Trophoblast cell (in vitro differentiated cells and primary cell): ENCODE measurements around the gene TOMM20.
A peak's percentile ranks its signal among the peaks of the same experiment; 100 is the strongest.
"Not testable (repeated sequence)": the region's sequence is repeated elsewhere in the genome, so short reads cannot be mapped to it uniquely, and the experiment has no call there.

Experiments
- DNase-seq, 2 donors: peaks; one replicate each; pipeline ENCODE4 v3.0.0-alpha.2; 2016
- H2AFZ ChIP-seq: 2 replicates; pipeline ENCODE4 v1.6.1; 2013; ENCODE audit warnings: low read length, moderate library complexity, mild to moderate bottlenecking; ENCODE audit not compliant: insufficient read depth, poor library complexity
- H2AK5ac ChIP-seq: 2 replicates; pipeline ENCODE4 v1.6.1; 2013; ENCODE audit warnings: mild to moderate bottlenecking, low read length
- H2BK120ac ChIP-seq: 2 replicates; pipeline ENCODE4 v1.6.1; 2013; ENCODE audit warnings: low read length, mild to moderate bottlenecking, moderate library complexity; ENCODE audit not compliant: insufficient read depth, poor library complexity
- H2BK12ac ChIP-seq: 2 replicates; pipeline ENCODE4 v1.6.1; 2013; ENCODE audit warnings: mild to moderate bottlenecking, low read length, moderate library complexity
- H2BK5ac ChIP-seq: 2 replicates; pipeline ENCODE4 v1.6.1; 2013; ENCODE audit warnings: low read length, low read depth, moderate library complexity, mild to moderate bottlenecking; ENCODE audit not compliant: poor library complexity
- H3K14ac ChIP-seq: 2 replicates; pipeline ENCODE4 v1.6.1; 2013; ENCODE audit warnings: mild to moderate bottlenecking, low read length
- H3K18ac ChIP-seq: 2 replicates; pipeline ENCODE4 v1.6.1; 2013; ENCODE audit warnings: mild to moderate bottlenecking, low read length
- H3K23ac ChIP-seq: 2 replicates; pipeline ENCODE4 v1.6.1; 2013; ENCODE audit warnings: low read length
- H3K27ac ChIP-seq: 2 replicates; pipeline ENCODE4 v1.5.1; 2013; ENCODE audit warnings: low read depth, mild to moderate bottlenecking, inconsistent platforms, low read length, moderate library complexity
- H3K27me3 ChIP-seq: 2 replicates; pipeline ENCODE4 v1.6.1; 2013; ENCODE audit warnings: inconsistent platforms, mild to moderate bottlenecking, low read length, moderate library complexity; ENCODE audit not compliant: insufficient read depth
- H3K36me3 ChIP-seq, 2 experiments: 1 replicate in 1 of 2; 2 replicates in 1 of 2; pipeline ENCODE4 v1.6.1; 2013; ENCODE audit warnings: low read length in 2 of 2, mild to moderate bottlenecking in 2 of 2, moderate library complexity in 1 of 2; ENCODE audit not compliant: insufficient read depth in 2 of 2, control insufficient read depth in 1 of 2
- H3K4ac ChIP-seq: 2 replicates; pipeline ENCODE4 v1.6.1; 2013; ENCODE audit warnings: low read depth, mild to moderate bottlenecking, low read length, moderate library complexity
- H3K4me1 ChIP-seq, 2 experiments: 1 replicate in 1 of 2; 2 replicates in 1 of 2; pipeline ENCODE4 v1.6.1; 2013; ENCODE audit warnings: low read length in 2 of 2, mild to moderate bottlenecking in 2 of 2, moderate library complexity in 1 of 2; ENCODE audit not compliant: insufficient read depth in 2 of 2, control insufficient read depth in 1 of 2
- H3K4me2 ChIP-seq: 2 replicates; pipeline ENCODE4 v1.6.1; 2013; ENCODE audit warnings: inconsistent platforms, mild to moderate bottlenecking, low read length, moderate library complexity
- H3K4me3 ChIP-seq: 2 replicates; pipeline ENCODE4 v1.5.1; 2013; ENCODE audit warnings: mild to moderate bottlenecking, low read depth, low read length, inconsistent platforms
- H3K79me1 ChIP-seq: one replicate; pipeline ENCODE4 v1.6.1; 2013; ENCODE audit warnings: low read length
- H3K79me2 ChIP-seq: 2 replicates; pipeline ENCODE4 v1.6.1; 2013; ENCODE audit warnings: low read length, mild to moderate bottlenecking; ENCODE audit not compliant: control insufficient read depth, insufficient read depth, poor library complexity
- H3K9ac ChIP-seq: 2 replicates; pipeline ENCODE4 v1.6.1; 2013; ENCODE audit warnings: mild to moderate bottlenecking, low read length
- H3K9me3 ChIP-seq: 2 replicates; pipeline ENCODE4 v1.6.1; 2013; ENCODE audit warnings: low read depth, mild to moderate bottlenecking, control low read depth, inconsistent platforms, low read length; ENCODE audit not compliant: insufficient read depth
- H4K12ac ChIP-seq: 2 replicates; pipeline ENCODE4 v1.6.1; 2013; ENCODE audit warnings: low read depth, mild to moderate bottlenecking, low read length, moderate library complexity
- H4K8ac ChIP-seq: 2 replicates; pipeline ENCODE4 v1.6.1; 2013; ENCODE audit warnings: low read depth, mild to moderate bottlenecking, low read length, moderate library complexity
- H4K91ac ChIP-seq: one replicate; pipeline ENCODE4 v1.6.1; 2013; ENCODE audit warnings: low read depth, mild to moderate bottlenecking, low read length, moderate library complexity
- WGBS: extraction: QIAGEN DNeasy Blood & Tissue Kit; methylation state at CpG from one replicate; pipeline ENCODE4 v1.1.7; 2013; ENCODE audit warnings: missing lambda C conversion rate; ENCODE audit not compliant: insufficient read length, insufficient coverage; ENCODE audit errors: extremely low coverage; 5-methylcytosine and 5-hydroxymethylcytosine counted together

Gene TOMM20

GRCh38 chr1:235091319-235092044, 37.2 kb downstream of the TOMM20 start:
- Histone ChIP-seq H3K27ac (peak overlapping the region; percentile 70), H2AK5ac (peak overlapping the region; percentile 5), H3K4me1 (peaks cover 13 to 14% of the 10 kb centered on the region in 2 experiments), H3K4me2 (peak overlapping the region; percentile 34), H2BK120ac (peak overlapping the region; percentile 70), H2BK5ac (peak overlapping the region; percentile 32), H3K14ac (peak overlapping the region; percentile 8), H4K8ac (peak overlapping the region; percentile 3), H2BK12ac (peak overlapping the region; percentile 4), H3K79me1 (peaks cover 13% of the 10 kb centered on the region), H4K91ac (peak overlapping the region; percentile 38)
- H3K9me3 ChIP-seq, H2AFZ ChIP-seq, H3K27me3 ChIP-seq, H3K36me3 ChIP-seq, H3K79me2 ChIP-seq, H3K23ac ChIP-seq, H3K9ac ChIP-seq, H3K4me3 ChIP-seq, H3K18ac ChIP-seq, H3K4ac ChIP-seq, H4K12ac ChIP-seq: not testable (repeated sequence)
- peak; percentile 53 to 76 for DNase-seq
- WGBS = no CpG with 5 or more reads among the region's 20 CpGs

GRCh38 chr1:235090406-235091069, 38.1 kb downstream of the TOMM20 start:
- peak overlapping the region; percentile 70 for H2BK120ac ChIP-seq
- no peaks in the 10 kb centered on the region for H3K27me3 ChIP-seq
- H3K18ac ChIP-seq = peak overlapping the region; percentile 49
- no peaks in the 10 kb centered on the region for H3K79me2 ChIP-seq
- WGBS = no CpG with 5 or more reads among the region's 20 CpGs
- H3K4ac ChIP-seq = no peak overlapping the region
- H3K9ac ChIP-seq = no peak overlapping the region
- H2BK12ac ChIP-seq = peak overlapping the region; percentile 14
- H3K4me1 ChIP-seq = peaks cover 13 to 14% of the 10 kb centered on the region in 2 experiments
- peak overlapping the region; percentile 34 for H3K4me2 ChIP-seq
- H3K9me3 ChIP-seq = no peaks in the 10 kb centered on the region
- no peak overlapping the region for H3K4me3 ChIP-seq
- peak overlapping the region; percentile 8 for H3K14ac ChIP-seq
- H4K91ac ChIP-seq = peak overlapping the region; percentile 38
- peaks cover 13% of the 10 kb centered on the region for H3K79me1 ChIP-seq
- no peak overlapping the region for H4K8ac ChIP-seq
- H2BK5ac ChIP-seq = peak overlapping the region; percentile 32
- no peaks in the 10 kb centered on the region for H3K36me3 ChIP-seq
- peak; percentile 48 to 83 for DNase-seq
- no peak overlapping the region for H2AFZ ChIP-seq
- H3K23ac ChIP-seq = no peak overlapping the region
- H3K27ac ChIP-seq = peak overlapping the region; percentile 70
- H2AK5ac ChIP-seq = no peak overlapping the region
- H4K12ac ChIP-seq = no peak overlapping the region

- H3K18ac ChIP-seq = no peak overlapping the region
- H3K79me2 ChIP-seq = no peaks in the 10 kb centered on the region
- H2BK120ac ChIP-seq = peak overlapping the region; percentile 23
- no peak overlapping the region for H4K8ac ChIP-seq
- H3K4me1 ChIP-seq = peaks cover 13 to 16% of the 10 kb centered on the region in 2 experiments
- WGBS = no CpG with 5 or more reads among the region's 7 CpGs
- peak; percentile 82 to 90 for DNase-seq
- no peaks in the 10 kb centered on the region for H3K27me3 ChIP-seq
- peaks cover 13% of the 10 kb centered on the region for H3K79me1 ChIP-seq
- H2BK12ac ChIP-seq = peak overlapping the region; percentile 18
- no peak overlapping the region for H3K4ac ChIP-seq
- H2AFZ ChIP-seq = no peak overlapping the region
- no peak overlapping the region for H3K4me2 ChIP-seq
- no peak overlapping the region for H2AK5ac ChIP-seq
- no peak overlapping the region for H4K91ac ChIP-seq
- no peak overlapping the region for H3K9ac ChIP-seq
- no peaks in the 10 kb centered on the region for H3K9me3 ChIP-seq
- no peak overlapping the region for H3K4me3 ChIP-seq
- no peak overlapping the region for H3K23ac ChIP-seq
- no peak overlapping the region for H3K14ac ChIP-seq
- H4K12ac ChIP-seq = no peak overlapping the region
- no peak overlapping the region for H3K27ac ChIP-seq
- no peak overlapping the region for H2BK5ac ChIP-seq
- H3K36me3 ChIP-seq = no peaks in the 10 kb centered on the region
Observed at GRCh38 chr1:235088907-235089306, 39.7 kb downstream of the TOMM20 start.

GRCh38 chr1:235088430-235088829, 40.2 kb downstream of the TOMM20 start:
- Histone ChIP-seq H3K4me3 (no peak overlapping the region), H4K91ac (no peak overlapping the region), H2AFZ (no peak overlapping the region), H2BK120ac (no peak overlapping the region), H4K12ac (no peak overlapping the region), H3K23ac (no peak overlapping the region), H3K14ac (no peak overlapping the region), H3K9me3 (no peaks in the 10 kb centered on the region), H2AK5ac (no peak overlapping the region), H3K4me1 (peaks cover 13 to 15% of the 10 kb centered on the region in 2 experiments), H3K27me3 (no peaks in the 10 kb centered on the region), H4K8ac (no peak overlapping the region), H3K79me1 (peaks cover 15% of the 10 kb centered on the region), H2BK12ac (no peak overlapping the region), H3K36me3 (no peaks in the 10 kb centered on the region), H3K18ac (no peak overlapping the region), H3K9ac (no peak overlapping the region), H2BK5ac (no peak overlapping the region), H3K4ac (no peak overlapping the region), H3K27ac (no peak overlapping the region), H3K79me2 (peaks cover 1% of the 10 kb centered on the region), H3K4me2 (no peak overlapping the region)
- peak in 1 of 2 donors; percentile 11 for DNase-seq
- no CpG with 5 or more reads among the region's 6 CpGs for WGBS
